ENCODE measurements around the gene STK16. TPM values are rescaled to one million over a fixed set of nuclear protein-coding genes. Genes with fewer than 3 reads are reported as not detected.

STK16 gene
- total RNA-seq, 1 donor from 2014 or later = 50.8 TPM

DNA sequence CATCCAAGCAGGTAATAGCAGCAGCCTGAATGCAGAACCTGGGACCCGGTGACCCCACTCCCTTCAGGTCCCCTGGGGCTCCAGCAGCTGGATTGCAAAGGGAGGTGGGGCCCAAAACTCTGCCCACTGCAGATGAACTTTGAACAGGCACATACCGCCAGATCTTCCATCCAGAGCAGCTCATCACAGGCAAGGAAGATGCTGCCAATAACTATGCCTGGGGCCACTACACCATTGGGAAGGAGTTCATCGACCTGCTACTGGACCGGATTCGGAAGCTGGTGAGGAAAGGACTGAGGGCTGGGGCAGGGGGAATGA, 24.7 kb downstream of the STK16 start:
- FAIRE-seq = no peak
- TF ChIP-seq, protein P1, sequence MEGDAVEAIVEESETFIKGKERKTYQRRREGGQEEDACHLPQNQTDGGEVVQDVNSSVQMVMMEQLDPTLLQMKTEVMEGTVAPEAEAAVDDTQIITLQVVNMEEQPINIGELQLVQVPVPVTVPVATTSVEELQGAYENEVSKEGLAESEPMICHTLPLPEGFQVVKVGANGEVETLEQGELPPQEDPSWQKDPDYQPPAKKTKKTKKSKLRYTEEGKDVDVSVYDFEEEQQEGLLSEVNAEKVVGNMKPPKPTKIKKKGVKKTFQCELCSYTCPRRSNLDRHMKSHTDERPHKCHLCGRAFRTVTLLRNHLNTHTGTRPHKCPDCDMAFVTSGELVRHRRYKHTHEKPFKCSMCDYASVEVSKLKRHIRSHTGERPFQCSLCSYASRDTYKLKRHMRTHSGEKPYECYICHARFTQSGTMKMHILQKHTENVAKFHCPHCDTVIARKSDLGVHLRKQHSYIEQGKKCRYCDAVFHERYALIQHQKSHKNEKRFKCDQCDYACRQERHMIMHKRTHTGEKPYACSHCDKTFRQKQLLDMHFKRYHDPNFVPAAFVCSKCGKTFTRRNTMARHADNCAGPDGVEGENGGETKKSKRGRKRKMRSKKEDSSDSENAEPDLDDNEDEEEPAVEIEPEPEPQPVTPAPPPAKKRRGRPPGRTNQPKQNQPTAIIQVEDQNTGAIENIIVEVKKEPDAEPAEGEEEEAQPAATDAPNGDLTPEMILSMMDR (IDR thresholded peaks at IDR 0.05; ENCODE audit: insufficient read depth, low read length, severe bottlenecking) = no peak
- no peak for DNase-seq (ENCODE audit: low read depth)
- H3K27me3 ChIP-seq (ENCODE audit: control insufficient read depth, insufficient read depth, low read length) = no peaks in the 10 kb centered on the region
- H3K36me3 ChIP-seq (ENCODE audit: control insufficient read depth, insufficient read depth, low read length) = no peaks in the 10 kb centered on the region
- H3K4me3 ChIP-seq (ENCODE audit: low read depth, low read length) = no peak overlapping the region

DNA sequence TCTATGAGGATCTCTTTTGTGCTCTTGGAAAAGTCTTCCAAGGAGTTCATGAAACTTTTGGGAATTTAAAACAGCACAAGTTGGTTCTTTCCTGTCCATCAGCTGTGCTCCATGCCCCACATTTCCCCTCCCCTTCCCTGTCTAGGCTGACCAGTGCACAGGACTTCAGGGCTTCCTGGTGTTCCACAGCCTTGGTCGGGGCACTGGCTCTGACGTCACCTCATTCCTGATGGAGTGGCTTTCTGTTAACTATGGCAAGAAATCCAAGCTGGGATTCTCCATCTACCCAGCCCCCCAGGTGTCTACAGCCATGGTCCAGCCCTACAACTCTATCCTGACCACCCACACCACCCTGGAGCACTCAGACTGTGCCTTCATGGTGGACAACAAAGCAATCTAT, 25.7 kb downstream of the STK16 start:
- H3K27me3 ChIP-seq (ENCODE audit: control insufficient read depth, insufficient read depth, low read length) = no peaks in the 10 kb centered on the region
- no peak for DNase-seq (ENCODE audit: low read depth)
- TF ChIP-seq, protein P1 (IDR thresholded peaks at IDR 0.05; ENCODE audit: insufficient read depth, low read length, severe bottlenecking) = no peak
- FAIRE-seq = no peak
- no peaks in the 10 kb centered on the region for H3K36me3 ChIP-seq (ENCODE audit: control insufficient read depth, insufficient read depth, low read length)
- H3K4me3 ChIP-seq (ENCODE audit: low read depth, low read length) = no peak overlapping the region

DNA sequence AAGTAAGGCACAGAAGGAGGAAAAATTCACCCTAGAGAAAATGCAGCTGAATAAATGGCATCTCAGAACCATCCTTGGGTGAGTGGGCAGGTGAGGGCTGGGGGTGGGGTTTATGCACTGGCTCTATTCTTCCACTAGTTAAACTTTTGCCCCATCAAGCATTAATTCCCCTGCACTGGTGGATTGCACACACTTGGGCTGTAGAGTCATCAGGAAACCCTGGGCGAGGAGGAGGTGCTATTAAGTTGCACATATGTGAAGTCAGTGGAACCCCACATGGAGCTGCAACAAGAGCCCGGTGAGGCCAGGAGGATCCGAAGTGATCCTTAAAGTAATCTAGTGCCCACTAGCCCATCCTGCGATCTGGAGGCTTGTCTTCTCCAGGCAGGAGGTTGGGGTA, 27.1 kb downstream of the STK16 start:
- TF ChIP-seq, protein P1 (IDR thresholded peaks at IDR 0.05; ENCODE audit: insufficient read depth, low read length, severe bottlenecking) = no peak
- no peak for DNase-seq (ENCODE audit: low read depth)
- no peaks in the 10 kb centered on the region for H3K27me3 ChIP-seq (ENCODE audit: control insufficient read depth, insufficient read depth, low read length)
- H3K36me3 ChIP-seq (ENCODE audit: control insufficient read depth, insufficient read depth, low read length) = no peaks in the 10 kb centered on the region
- no peak for FAIRE-seq
- no peak overlapping the region for H3K4me3 ChIP-seq (ENCODE audit: low read depth, low read length)

DNA sequence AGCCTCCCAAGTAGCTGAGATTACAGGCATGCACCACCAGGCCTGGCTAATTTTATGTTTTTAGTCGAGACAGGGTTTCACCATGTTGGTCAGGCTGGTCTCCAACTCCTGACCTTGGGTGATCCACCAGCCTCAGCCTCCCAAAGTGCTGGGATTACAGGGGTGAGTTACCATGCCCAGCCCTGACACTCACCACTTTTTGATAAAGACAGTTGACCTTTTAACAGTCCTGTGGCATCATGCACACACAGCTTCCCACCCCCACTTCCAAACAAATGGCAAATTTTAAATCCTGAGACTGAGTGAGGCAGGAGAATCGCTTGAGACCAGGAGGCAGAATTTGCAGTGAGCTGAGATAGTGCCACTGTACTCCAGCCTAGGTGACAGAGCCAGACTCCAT, 27.7 kb downstream of the STK16 start:
- TF ChIP-seq, protein P1 (IDR thresholded peaks at IDR 0.05; ENCODE audit: insufficient read depth, low read length, severe bottlenecking) = no peak
- no peak overlapping the region for H3K4me3 ChIP-seq (ENCODE audit: low read depth, low read length)
- DNase-seq (ENCODE audit: low read depth) (peak; percentile 68), FAIRE-seq (no peak)
- H3K27me3 ChIP-seq (ENCODE audit: control insufficient read depth, insufficient read depth, low read length) = no peaks in the 10 kb centered on the region
- no peaks in the 10 kb centered on the region for H3K36me3 ChIP-seq (ENCODE audit: control insufficient read depth, insufficient read depth, low read length)

DNA sequence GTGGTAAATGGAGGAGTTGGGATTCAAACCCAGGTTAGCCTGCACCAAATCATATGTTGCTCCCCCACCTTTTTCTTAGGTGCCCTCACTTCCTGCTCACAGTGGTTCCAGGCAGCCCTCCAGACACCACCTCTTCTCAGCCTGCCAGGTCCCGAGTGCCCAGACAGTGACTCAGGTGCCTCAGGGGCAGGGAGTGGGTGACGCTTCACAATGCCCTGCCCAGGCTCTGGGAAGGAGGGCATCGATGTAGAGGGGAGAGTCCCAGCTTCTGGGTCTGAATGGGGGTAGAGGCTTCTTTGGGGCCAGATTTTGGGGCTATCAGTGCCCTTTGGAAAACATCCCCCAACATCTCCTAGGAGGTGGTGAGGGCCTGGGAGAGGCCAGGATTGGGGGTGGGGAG, 28.7 kb downstream of the STK16 start:
- TF ChIP-seq, protein P1 (IDR thresholded peaks at IDR 0.05; ENCODE audit: insufficient read depth, low read length, severe bottlenecking) = no peak
- FAIRE-seq (peak; percentile 89), DNase-seq (ENCODE audit: low read depth) (peak; percentile 98)
- Histone ChIP-seq H3K27me3 (ENCODE audit: control insufficient read depth, insufficient read depth, low read length) (no peaks in the 10 kb centered on the region), H3K4me3 (ENCODE audit: low read depth, low read length) (peak overlapping the region; percentile 4), H3K36me3 (ENCODE audit: control insufficient read depth, insufficient read depth, low read length) (no peaks in the 10 kb centered on the region)

DNA sequence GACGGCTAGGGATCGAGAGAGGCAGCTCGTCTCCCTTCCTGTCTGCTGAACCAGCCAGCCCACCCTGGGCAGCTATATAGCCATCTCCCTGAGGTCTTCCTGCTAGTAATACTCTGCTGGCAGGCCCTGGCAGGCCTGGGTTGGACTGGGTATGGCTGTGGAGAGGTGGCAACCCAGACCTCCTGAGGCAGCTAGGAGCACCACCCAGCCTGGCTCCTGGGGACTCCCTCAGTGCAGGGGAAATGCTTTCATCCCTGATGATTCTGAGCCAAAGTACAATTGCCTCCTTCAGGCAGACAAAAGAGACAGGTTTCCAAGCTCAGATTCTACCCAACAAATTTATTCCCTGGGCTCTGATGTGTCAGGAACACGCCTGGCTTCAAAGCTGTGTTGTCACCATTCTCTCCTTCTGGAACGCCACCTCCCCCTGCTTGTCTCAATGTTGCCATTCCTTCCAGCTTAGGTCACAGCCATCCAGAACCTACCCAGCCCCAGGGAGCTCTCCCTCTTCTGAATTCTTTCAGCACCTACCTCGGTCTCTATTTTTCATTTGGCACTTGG, 29.2 kb downstream of the STK16 start:
- DNase-seq (ENCODE audit: low read depth) (peak; percentile 95), FAIRE-seq (peak; percentile 95)
- Histone ChIP-seq H3K27me3 (ENCODE audit: control insufficient read depth, insufficient read depth, low read length) (no peaks in the 10 kb centered on the region), H3K4me3 (ENCODE audit: low read depth, low read length) (peak overlapping the region; percentile 4), H3K36me3 (ENCODE audit: control insufficient read depth, insufficient read depth, low read length) (no peaks in the 10 kb centered on the region)
- TF ChIP-seq, protein P1 (IDR thresholded peaks at IDR 0.05; ENCODE audit: insufficient read depth, low read length, severe bottlenecking) = no peak
